GM12872 (cell line): ENCODE measurements around the gene GPRC5D.

Experiments
- TF ChIP-seq, protein P1 (sequence below): IDR thresholded peaks from 3 replicates; pipeline ENCODE4 v1.5.1; 2011; ENCODE audit warnings: low read depth, mild to moderate bottlenecking, low read length, moderate library complexity; ENCODE audit not compliant: insufficient read depth

Gene GPRC5D

DNA sequence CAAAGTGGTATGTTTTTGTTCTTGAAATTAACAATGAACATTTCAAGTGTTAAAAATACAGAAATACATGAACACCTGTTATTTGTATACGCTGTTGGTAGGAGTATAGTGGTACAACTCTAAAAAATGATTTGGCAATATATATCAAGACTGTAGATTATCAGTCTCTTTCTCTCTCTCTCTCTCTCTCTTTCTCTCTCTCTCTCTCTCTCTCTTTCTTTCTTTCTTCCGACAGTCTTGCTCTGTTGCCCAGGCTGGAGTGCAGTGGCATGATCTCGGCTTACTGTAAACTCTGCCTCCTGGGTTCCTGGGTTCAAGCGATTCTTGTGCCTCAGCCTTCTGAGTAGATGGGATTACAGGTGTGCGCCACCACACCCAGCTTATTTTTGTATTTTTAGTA lies 35.5 kb upstream of the GPRC5D start:
- TF ChIP-seq, protein P1, sequence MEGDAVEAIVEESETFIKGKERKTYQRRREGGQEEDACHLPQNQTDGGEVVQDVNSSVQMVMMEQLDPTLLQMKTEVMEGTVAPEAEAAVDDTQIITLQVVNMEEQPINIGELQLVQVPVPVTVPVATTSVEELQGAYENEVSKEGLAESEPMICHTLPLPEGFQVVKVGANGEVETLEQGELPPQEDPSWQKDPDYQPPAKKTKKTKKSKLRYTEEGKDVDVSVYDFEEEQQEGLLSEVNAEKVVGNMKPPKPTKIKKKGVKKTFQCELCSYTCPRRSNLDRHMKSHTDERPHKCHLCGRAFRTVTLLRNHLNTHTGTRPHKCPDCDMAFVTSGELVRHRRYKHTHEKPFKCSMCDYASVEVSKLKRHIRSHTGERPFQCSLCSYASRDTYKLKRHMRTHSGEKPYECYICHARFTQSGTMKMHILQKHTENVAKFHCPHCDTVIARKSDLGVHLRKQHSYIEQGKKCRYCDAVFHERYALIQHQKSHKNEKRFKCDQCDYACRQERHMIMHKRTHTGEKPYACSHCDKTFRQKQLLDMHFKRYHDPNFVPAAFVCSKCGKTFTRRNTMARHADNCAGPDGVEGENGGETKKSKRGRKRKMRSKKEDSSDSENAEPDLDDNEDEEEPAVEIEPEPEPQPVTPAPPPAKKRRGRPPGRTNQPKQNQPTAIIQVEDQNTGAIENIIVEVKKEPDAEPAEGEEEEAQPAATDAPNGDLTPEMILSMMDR, result no peak

DNA sequence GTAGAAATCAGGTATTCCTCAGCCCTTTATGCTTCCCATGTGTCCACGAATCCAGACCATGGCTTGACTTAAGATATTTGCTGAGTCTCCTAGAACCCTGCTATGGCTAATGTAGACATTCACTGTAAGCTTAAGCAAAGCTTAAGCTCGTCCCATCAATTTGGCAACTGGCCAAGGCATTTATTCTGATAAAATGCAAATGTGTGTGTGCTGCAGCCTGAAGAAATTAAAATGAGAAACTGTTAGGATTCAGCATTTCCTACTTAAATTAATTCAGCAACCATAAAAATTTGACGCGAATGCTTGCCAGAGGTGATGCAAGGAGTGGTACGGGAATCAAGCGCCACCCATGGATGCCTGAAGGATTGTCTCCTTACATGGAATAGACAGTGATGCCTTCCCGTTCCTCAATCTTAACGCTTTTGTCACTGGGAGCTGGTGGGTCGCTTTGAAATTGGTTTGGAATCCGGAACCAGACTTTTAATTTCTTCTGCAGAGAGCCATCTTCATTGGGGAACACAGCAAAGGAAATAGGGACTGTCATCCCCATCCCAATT lies 34.9 kb upstream of the GPRC5D start:
- TF ChIP-seq, protein P1, result no peak

DNA sequence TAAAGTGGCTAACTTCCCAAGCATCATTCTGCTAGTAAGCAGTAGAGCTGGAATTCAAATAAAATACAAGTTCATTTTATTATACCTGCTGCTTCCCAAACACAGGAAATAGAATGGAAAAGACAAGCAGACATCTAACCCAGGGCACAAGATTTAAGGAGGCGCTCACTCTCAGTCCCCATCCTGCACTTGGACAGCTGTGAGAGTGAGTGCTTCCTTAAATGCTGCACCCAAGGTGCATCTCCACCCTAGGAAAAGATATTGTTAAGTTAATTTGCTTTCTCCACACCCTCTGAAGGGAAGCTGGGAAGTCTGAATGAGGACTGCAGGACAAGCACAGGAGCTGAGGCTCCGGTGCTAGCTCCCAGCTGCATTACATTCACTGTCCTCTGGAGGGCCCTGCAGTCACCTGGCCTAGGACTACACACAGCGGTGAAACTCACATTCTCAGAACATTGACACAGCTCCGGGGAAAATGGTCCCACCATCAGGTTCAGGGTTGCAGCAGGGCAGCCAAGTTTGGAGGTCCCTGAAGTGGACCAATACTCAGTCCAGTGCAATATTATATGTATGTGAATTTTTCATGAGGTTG lies 33.9 kb upstream of the GPRC5D start:
- TF ChIP-seq, protein P1, result peak; percentile 68

DNA sequence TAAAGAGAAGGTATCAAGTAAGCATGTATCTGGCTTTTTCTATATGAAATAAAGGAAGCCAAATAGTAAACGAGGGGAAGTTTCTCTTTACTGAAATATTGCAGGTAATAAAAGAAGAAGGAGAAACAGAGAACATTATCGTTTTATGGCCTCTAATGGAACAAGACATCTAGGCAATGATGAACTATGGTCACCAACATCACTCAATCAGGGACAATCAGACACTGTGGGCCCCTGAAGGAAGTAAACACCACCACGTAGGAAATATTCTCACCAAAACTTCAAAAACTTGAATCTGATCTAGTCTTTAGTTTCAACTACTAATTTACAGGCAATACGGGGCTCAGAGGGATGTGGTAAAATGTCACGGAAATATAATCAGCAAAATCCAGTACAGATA lies 32.2 kb upstream of the GPRC5D start:
- TF ChIP-seq, protein P1, result no peak

DNA sequence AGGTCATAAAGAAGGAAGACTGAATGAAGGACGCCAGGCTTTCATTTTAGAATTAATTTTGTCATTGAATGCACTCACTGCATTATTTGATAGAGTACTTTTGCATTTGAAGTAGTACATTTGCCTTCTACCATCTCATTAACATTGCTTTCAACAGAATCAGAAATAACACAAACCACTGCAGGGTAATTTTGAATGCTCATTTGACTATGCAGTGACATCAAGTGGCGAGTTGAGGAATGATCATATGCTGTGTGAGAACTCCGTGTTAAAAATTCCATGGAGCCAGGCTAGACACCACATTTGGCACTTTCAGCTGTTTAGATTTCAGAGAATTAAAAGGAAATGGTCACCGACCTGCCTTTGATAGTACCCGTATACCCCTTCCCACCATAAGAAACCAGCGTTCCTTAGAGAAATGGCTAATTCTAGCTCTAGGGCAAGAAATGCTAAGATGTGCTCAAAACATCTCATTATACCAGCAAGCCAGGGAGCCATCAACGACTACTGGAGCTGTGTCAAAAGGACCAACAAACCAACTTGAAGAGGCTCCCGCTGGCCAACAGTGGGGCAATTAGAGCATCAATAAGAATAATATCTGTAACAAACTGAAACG lies 31.6 kb upstream of the GPRC5D start:
- TF ChIP-seq, protein P1, result peak; percentile 59

DNA sequence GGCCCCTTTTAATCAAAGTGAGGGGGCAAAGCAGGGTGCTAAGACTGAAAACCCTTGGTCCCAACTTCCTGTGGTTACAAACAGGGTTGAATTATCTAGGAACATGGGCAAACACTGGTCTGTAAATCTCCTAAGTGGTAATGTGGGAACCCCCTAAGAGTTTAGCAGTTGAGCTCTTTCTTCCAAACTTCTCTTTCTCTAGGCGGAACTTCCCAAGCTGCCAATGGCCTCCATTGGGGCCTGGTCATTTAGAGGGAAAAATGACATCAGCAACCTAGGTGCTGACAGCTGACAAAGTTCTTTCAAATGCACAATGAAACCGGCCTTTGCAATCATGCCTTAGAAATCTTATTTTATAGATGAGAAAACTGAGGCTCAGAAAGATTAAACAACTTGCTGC lies 30.4 kb upstream of the GPRC5D start:
- TF ChIP-seq, protein P1, result no peak

DNA sequence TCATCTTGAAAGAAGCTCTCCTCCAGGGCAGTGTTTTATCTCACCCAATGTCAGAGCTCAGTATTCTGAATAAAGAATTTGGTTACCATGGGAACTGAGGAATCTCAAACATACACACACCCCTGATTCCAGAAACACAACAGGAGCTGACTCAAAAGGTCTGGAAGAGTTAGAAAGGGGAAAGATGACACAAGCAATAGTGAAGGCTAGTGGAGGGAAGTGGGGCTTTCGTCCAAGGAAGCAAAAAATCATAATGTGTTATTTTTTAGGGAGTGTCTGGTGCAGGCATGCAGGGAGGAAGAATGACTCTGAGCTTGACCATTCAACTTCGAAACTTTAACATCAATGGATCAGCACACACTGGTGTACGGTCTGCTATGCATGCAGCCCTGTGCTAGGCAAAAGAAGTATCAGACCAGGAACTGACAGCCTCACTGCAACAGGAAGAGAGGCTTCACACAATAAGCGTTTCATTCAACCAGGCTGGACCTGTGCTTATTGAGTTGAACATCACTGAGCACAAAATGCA lies 27.8 kb upstream of the GPRC5D start:
- TF ChIP-seq, protein P1, result no peak
